Vagina (tissue), 2 donors: ENCODE results near the gene BNC2.

Source experiments
- POLR2A ChIP-seq, 2 donors: fragments of 450-650 bp; IDR thresholded peaks; one replicate each; pipeline ENCODE4 v1.6.1; 2017; ENCODE audit warnings: antibody characterized with exemption in 2 of 2, mild to moderate bottlenecking in 2 of 2, moderate library complexity in 2 of 2
- TF ChIP-seq, protein P1 (sequence below), 3 experiments: fragments of 450-650 bp in 2 of 3; fragments of 200-600 bp in 1 of 3; sonication (generic) in 1 of 3; IDR thresholded peaks; one replicate each; pipeline ENCODE4 v1.5.1; 2017 to 2019; ENCODE audit warnings: antibody characterized with exemption in 3 of 3, mild to moderate bottlenecking in 2 of 3, moderate library complexity in 2 of 3

GRCh38 chr9:16720386-16720785 is 150.1 kb downstream of the BNC2 start:
- TF ChIP-seq, protein P1, sequence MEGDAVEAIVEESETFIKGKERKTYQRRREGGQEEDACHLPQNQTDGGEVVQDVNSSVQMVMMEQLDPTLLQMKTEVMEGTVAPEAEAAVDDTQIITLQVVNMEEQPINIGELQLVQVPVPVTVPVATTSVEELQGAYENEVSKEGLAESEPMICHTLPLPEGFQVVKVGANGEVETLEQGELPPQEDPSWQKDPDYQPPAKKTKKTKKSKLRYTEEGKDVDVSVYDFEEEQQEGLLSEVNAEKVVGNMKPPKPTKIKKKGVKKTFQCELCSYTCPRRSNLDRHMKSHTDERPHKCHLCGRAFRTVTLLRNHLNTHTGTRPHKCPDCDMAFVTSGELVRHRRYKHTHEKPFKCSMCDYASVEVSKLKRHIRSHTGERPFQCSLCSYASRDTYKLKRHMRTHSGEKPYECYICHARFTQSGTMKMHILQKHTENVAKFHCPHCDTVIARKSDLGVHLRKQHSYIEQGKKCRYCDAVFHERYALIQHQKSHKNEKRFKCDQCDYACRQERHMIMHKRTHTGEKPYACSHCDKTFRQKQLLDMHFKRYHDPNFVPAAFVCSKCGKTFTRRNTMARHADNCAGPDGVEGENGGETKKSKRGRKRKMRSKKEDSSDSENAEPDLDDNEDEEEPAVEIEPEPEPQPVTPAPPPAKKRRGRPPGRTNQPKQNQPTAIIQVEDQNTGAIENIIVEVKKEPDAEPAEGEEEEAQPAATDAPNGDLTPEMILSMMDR (IDR thresholded peaks at IDR 0.05): no peak
- TF ChIP-seq POLR2A (IDR thresholded peaks at IDR 0.05): no peak
